Hepatocyte (in vitro differentiated cells): ENCODE measurements around the gene SERPINA5. TPM values are rescaled to one million over a fixed set of nuclear protein-coding genes. Genes with fewer than 3 reads are reported as not detected.

Experiments
- DNase-seq: peaks from one replicate; pipeline ENCODE4 v3.0.0-alpha.2; 2016; ENCODE audit warnings: low spot score
- H2AFZ ChIP-seq: fragments of 200-600 bp; sonication (generic); 2 replicates; pipeline ENCODE4 v1.6.0; 2016; ENCODE audit warnings: antibody characterized with exemption, mild to moderate bottlenecking
- H3K27ac ChIP-seq: fragments of 200-600 bp; sonication (generic); 2 replicates; pipeline ENCODE4 v1.5.1; 2016; ENCODE audit warnings: mild to moderate bottlenecking
- H3K27me3 ChIP-seq: fragments of 200-600 bp; sonication (generic); 2 replicates; pipeline ENCODE4 v1.6.1; 2016
- H3K36me3 ChIP-seq: fragments of 200-600 bp; sonication (generic); replicated peaks from 2 replicates; pipeline ENCODE4 v1.5.1; 2016; ENCODE audit warnings: low read depth; ENCODE audit not compliant: insufficient read depth
- H3K4me1 ChIP-seq: fragments of 200-600 bp; sonication (generic); 2 replicates; pipeline ENCODE4 v1.5.1; 2016; ENCODE audit warnings: mild to moderate bottlenecking, moderate library complexity; ENCODE audit not compliant: insufficient read depth
- H3K4me2 ChIP-seq: fragments of 200-600 bp; sonication (generic); 2 replicates; pipeline ENCODE4 v1.6.0; 2016
- H3K4me3 ChIP-seq: fragments of 200-600 bp; sonication (generic); 2 replicates; pipeline ENCODE4 v1.5.1; 2016; ENCODE audit warnings: mild to moderate bottlenecking
- H3K79me2 ChIP-seq: fragments of 200-600 bp; sonication (generic); 2 replicates; pipeline ENCODE4 v1.6.0; 2017; ENCODE audit warnings: mild to moderate bottlenecking
- H3K9me2 ChIP-seq: fragments of 200-600 bp; sonication (generic); replicated peaks from 2 replicates; pipeline ENCODE4 v1.6.0; 2017; ENCODE audit warnings: mild to moderate bottlenecking; ENCODE audit not compliant: insufficient read depth
- H3K9me3 ChIP-seq: fragments of 200-600 bp; sonication (generic); 2 replicates; pipeline ENCODE4 v1.5.1; 2016; ENCODE audit warnings: low read depth, mild to moderate bottlenecking
- H4K20me1 ChIP-seq: fragments of 200-600 bp; sonication (generic); 2 replicates; pipeline ENCODE4 v1.6.0; 2016; ENCODE audit warnings: mild to moderate bottlenecking; ENCODE audit not compliant: insufficient read depth, poor library complexity, severe bottlenecking
- CTCF ChIP-seq: fragments of 200-600 bp; sonication (generic); IDR thresholded peaks from 2 replicates; pipeline ENCODE4 v1.5.1; 2016; ENCODE audit warnings: antibody characterized with exemption, mild to moderate bottlenecking; ENCODE audit not compliant: poor library complexity
- EZH2 ChIP-seq: fragments of 200-600 bp; sonication (generic); IDR thresholded peaks from 2 replicates; pipeline ENCODE4 v1.6.1; 2016; ENCODE audit warnings: antibody characterized with exemption, mild to moderate bottlenecking, borderline replicate concordance
- EZH2phosphoT487 ChIP-seq: fragments of 200-600 bp; sonication (generic); IDR thresholded peaks from one replicate; pipeline ENCODE4 v1.6.1; 2018; ENCODE audit warnings: antibody characterized with exemption, mild to moderate bottlenecking, low read depth, moderate library complexity; ENCODE audit not compliant: unreplicated experiment, severe bottlenecking
- WGBS: methylation state at CpG from one replicate; pipeline ENCODE4 v1.1.6; 2016; ENCODE audit warnings: low lambda C conversion rate; ENCODE audit errors: missing lambda C conversion rate; 5-methylcytosine and 5-hydroxymethylcytosine counted together
- polyA plus RNA-seq: library from polyadenylated mRNA; unstranded; fragments of >200 nt; fragmentation: Nextera tagmentation; extraction: Ambion mirVana; gene quantifications from 2 replicates; pipeline ENCODE4 v1.2.1, GENCODE V29; 2016
- total RNA-seq: library from RNA; depleted of rRNA; stranded (reverse); fragments of >200 nt; gene quantifications from 2 replicates; pipeline ENCODE4 v1.2.3, GENCODE V29; 2014

The SERPINA5 gene
- total and polyA plus RNA-seq, 2 experiments from 2014 or later, result 88.8 to 98.7 TPM

GRCh38 chr14:94560291-94560665 is 20.9 kb upstream of the SERPINA5 start:
- Histone ChIP-seq H3K79me2 (no peaks in the 10 kb centered on the region), H2AFZ (no peak overlapping the region), H3K4me1 (peaks cover 8% of the 10 kb centered on the region), H3K36me3 (no peaks in the 10 kb centered on the region), H3K9me2 (no peaks in the 10 kb centered on the region), H3K27me3 (no peaks in the 10 kb centered on the region), H3K9me3 (no peaks in the 10 kb centered on the region), H3K4me2 (no peak overlapping the region), H4K20me1 (no peaks in the 10 kb centered on the region), H3K27ac (no peak overlapping the region), H3K4me3 (no peak overlapping the region)
- no peak for DNase-seq
- WGBS, result 82% methylated on average over 3 of the region's 3 CpGs
- no peak for TF ChIP-seq EZH2
- no peak for TF ChIP-seq CTCF
- no peak for TF ChIP-seq EZH2phosphoT487

- Histone ChIP-seq H3K4me2 (peak within 1 kb of the TSS; percentile 55), H4K20me1 (no peaks in the 10 kb centered on the region), H3K36me3 (no peaks in the 10 kb centered on the region), H3K79me2 (no peaks in the 10 kb centered on the region), H3K27ac (peak within 1 kb of the TSS; percentile 78), H2AFZ (no peak within 1 kb of the TSS), H3K9me2 (no peaks in the 10 kb centered on the region), H3K9me3 (no peaks in the 10 kb centered on the region), H3K4me1 (peaks cover 8% of the 10 kb centered on the region), H3K27me3 (no peaks in the 10 kb centered on the region), H3K4me3 (no peak within 1 kb of the TSS)
- 72% methylated on average over 11 of the region's 11 CpGs for WGBS
- no peak for TF ChIP-seq EZH2phosphoT487
- no peak for TF ChIP-seq EZH2
- no peak for TF ChIP-seq CTCF
- DNase-seq, result peak; percentile 40
These were observed 20.2 kb upstream of the SERPINA5 start, which contains the start of gene SERPINA4 for GRCh38 chr14:94560751-94561655. SERPINA4 (plus strand) TSS chr14:94561442; CDS start chr14:94563483, 2,041 bp downstream.

GRCh38 chr14:94561656-94562010 is 19.6 kb upstream of the SERPINA5 start:
- DNase-seq, result no peak
- 91% methylated on average over 7 of the region's 7 CpGs for whole genome bisulfite sequencing
- H3K9me2 ChIP-seq, result no peaks in the 10 kb centered on the region
- no peak overlapping the region for H2AFZ ChIP-seq
- no peaks in the 10 kb centered on the region for H3K79me2 ChIP-seq
- H3K4me2 ChIP-seq, result peak overlapping the region; percentile 55
- no peaks in the 10 kb centered on the region for H3K27me3 ChIP-seq
- H3K4me3 ChIP-seq, result no peak overlapping the region
- TF ChIP-seq EZH2 (no peak), EZH2phosphoT487 (no peak), CTCF (no peak)
- no peaks in the 10 kb centered on the region for H3K9me3 ChIP-seq
- no peaks in the 10 kb centered on the region for H4K20me1 ChIP-seq
- no peaks in the 10 kb centered on the region for H3K36me3 ChIP-seq
- peaks cover 8% of the 10 kb centered on the region for H3K4me1 ChIP-seq
- H3K27ac ChIP-seq, result peak overlapping the region; percentile 78
